ENCODE results near the gene GATAD2A.

The GATAD2A gene

GRCh38 chr19:19552798-19553197, 147.3 kb downstream of the GATAD2A start:
- no peak for TF ChIP-seq GATA3 (IDR thresholded peaks at IDR 0.05; ENCODE audit: low read depth, low read length)
- TF ChIP-seq GATA2 (IDR thresholded peaks at IDR 0.05; ENCODE audit: low read depth, low read length) = no peak

- TF ChIP-seq GATA2 (IDR thresholded peaks at IDR 0.05; ENCODE audit: low read depth, low read length) (no peak), GATA3 (IDR thresholded peaks at IDR 0.05; ENCODE audit: low read depth, low read length) (no peak)
Observed at GRCh38 chr19:19553670-19554069, 148.2 kb downstream of the GATAD2A start.

GRCh38 chr19:19554074-19555023, 148.9 kb downstream of the GATAD2A start:
- no peak for TF ChIP-seq GATA2 (IDR thresholded peaks at IDR 0.05; ENCODE audit: low read depth, low read length)
- TF ChIP-seq GATA3 (IDR thresholded peaks at IDR 0.05; ENCODE audit: low read depth, low read length) = no peak

DNA sequence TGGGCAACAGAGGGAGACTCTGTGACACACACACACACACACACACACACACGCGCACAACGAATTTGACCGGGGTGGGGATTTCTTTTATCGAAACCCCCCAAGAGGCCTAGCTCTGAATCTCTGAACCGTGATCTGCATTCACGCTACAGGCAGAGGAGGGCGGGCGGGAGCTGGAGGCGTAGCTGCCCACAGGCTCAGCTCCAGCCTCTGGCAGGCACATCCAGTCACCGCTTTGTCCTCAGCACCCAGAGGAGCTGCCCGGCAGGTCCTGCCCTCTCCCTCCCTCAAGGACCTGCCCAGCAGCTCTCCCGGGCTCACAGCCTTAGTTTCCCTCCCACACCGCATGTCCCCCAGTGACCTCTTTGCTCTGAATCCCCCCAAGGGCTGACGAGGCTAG, 152.6 kb downstream of the GATAD2A start:
- TF ChIP-seq GATA3 (IDR thresholded peaks at IDR 0.05; ENCODE audit: low read depth, low read length) = no peak
- TF ChIP-seq GATA2 (IDR thresholded peaks at IDR 0.05; ENCODE audit: low read depth, low read length) = no peak

Data from SH-SY5Y (cell line).